T-helper 1 cell treated with Interleukin-12 subunit alpha and Interleukin-12 subunit beta and Interleukin-4 antibody, amounts not matched to agents 30 ng/mL and 1 ng/mL, for 36 hours (primary cell): ENCODE results near the gene TM7SF2. TPM values are rescaled to one million over a fixed set of nuclear protein-coding genes. Genes with fewer than 3 reads are reported as not detected.
"Not testable (repeated sequence)": the region's sequence is repeated elsewhere in the genome, so short reads cannot be mapped to it uniquely, and the experiment has no call there.

Experiments
- intact Hi-C: fragments of 100-400 bp; cut with micrococcal nuclease; formaldehyde crosslinking; loops from one replicate; pipeline ENCODE4 v1.15.1; 2024
- total RNA-seq: library from RNA; stranded (reverse); gene quantifications from 2 replicates; pipeline ENCODE4 v1.2.3, GENCODE V29; 2022

TM7SF2 gene
- total RNA-seq, 1 donor from 2014 or later, result 25.4 TPM

DNA sequence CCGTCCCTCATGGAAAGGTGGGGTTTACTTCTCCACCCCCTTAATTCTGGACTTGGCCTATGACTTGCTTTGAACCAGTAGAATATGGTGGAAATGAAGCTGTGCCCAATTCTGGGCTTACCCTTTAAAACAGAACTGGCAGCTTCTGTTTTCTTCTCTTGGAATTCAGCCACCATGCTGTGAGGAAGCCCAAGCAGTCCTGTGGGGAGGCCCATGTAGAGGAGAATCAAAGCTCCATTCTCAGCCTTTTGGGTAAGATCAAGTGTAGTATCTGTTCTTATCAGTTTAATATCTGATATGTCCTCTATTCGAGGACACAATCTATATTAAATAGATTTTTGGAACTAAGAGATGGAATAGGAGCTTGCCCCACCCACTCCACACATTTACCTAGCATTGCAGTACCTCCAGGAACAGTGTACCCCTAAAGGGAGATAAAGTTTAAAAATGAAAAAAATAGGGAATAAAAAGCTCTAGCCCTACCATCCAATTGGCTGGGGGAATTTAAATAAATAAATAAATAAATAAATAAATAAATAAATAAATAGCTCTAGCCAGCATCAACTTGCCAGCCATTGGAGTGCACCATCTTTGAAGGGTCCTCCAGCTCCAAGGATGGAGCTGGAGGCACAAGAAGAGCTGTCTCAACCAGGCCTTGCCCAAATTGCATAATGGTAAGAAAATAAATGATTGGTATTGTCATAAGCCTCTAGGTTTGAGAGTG, 35.8 kb downstream of the TM7SF2 start:
- intact Hi-C loops, result no loop called here

GRCh38 chr11:65148657-65149056, 37.0 kb downstream of the TM7SF2 start:
- intact Hi-C loops, result no loop called here

DNA sequence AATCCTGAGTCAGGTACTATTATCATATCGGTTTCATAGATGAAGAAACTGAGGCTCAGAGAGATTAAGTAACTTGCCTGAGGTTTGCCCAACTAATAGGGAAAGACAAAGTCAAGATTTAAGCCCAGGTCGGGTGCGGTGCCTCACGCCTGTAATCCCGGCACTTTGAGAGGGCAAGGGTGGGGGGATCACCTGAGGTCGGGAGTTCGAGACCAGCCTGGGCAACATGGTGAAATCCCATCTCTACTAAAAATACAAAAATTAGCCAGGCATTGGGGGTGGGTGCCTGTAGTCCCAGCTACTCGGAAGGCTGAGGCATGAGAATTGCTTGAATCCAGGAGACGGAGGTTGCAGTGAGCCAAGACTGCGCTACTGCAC, 38.4 kb downstream of the TM7SF2 start:
- intact Hi-C loops, result not testable (repeated sequence)

GRCh38 chr11:65150509-65151299, 39.0 kb downstream of the TM7SF2 start:
- intact Hi-C loops, result no loop called here

DNA sequence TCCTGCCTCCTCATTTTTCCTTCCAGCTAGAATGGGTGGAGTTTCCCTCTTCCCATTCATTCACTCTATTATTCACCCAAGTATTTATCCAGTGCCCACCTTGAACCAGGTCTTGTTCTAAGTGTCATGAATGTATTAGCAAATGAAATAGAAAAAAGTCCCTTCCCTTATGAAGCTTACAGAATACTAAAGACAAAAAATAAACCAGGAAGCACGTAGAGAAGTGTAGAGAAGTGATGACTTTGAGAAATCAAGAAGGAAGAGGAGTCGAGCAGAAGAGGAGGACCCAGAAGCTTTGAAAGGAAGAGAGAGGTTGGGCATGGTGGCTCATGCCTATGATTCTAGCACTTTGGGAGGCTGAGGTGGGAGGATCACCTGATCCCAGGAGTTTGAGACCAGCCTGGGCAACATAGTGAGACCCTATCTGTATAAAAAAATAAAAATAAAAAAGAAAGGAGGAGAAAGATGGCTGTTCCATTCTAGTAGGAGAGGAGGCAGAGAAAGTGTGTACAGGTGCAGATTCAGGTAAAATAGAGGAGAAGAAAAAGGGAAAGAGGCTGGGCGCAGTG, 39.7 kb downstream of the TM7SF2 start:
- intact Hi-C loops, result no loop called here

- intact Hi-C loops, result no loop called here
These were observed 40.5 kb downstream of the TM7SF2 start for GRCh38 chr11:65152122-65152521.

DNA sequence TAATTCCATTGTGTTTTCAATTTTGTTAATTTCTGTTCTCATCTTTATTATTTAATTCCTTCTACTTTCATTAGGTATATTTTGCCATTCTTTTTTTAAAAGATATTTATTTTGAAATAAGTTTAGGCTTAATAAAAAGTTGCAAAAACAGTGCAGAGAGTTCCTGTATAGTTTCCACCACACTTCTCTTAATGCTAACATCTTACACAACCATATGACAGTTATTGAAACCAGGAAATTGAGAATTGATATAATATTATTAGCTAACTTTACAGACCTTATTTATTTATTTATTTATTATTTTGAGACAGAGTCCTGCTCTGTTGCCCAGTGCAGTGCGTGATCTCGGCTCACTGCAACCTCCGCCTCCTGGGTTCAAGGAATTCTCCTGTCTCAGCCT, 44.6 kb downstream of the TM7SF2 start:
- intact Hi-C loops, result no loop called here

DNA sequence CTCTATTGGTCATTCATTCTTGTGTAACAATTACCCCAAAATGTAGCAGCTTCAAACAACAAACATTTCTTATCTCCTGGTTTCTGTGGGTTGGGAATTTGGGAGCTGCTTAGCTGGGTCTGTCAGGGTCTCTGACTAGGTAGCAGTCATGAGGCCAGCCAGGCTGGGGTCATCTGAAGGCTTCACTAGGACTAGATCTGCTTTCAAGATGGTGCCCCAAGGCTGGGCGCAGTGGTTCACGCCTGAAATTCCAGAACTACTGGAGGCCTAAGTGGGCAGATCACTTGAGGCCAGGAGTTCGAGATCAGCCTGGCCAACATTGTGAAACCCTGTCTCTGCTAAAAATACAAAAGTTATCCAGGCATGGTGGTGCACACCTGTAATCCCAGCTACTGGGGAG, 45.3 kb downstream of the TM7SF2 start:
- intact Hi-C loops, result no loop called here

DNA sequence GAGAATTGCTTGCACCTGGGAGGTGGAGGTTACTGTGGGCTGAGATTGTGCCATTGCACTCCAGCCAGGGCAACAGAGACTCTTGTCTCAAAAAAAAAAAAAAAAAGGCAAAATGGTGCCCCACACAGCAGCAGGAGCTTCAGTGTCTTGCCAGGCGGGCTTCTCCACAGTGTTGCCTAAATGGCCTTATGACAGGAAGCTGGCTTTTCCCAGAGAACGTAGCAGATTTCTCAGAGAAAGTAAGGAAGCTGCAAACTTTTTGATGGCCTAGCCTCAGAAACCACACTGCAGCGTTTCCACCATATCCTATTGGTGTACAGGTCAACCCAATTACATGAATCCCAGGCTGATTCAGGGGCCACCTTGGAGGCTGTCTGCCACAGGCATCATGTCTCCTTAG, 45.7 kb downstream of the TM7SF2 start:
- intact Hi-C loops, result no loop called here

DNA sequence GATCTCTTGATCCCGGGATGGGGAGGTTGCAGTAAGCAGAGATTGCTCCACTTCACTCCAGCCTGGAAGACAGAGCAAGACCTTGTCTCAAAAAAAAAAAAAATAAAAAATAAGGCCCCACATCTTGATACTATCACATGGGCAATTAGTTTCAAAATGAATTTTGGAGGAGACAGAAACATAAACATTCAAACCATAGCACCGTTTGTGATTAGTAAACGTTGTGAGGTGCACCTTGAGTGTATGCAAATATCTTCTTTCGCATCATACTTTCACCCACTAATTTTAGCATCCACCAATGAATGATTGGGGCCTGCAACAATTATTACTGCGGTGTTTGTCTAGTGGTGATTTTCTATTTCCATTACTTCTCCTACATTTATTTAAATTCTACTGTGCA, 47.3 kb downstream of the TM7SF2 start:
- intact Hi-C loops, result no loop called here

- intact Hi-C loops, result no loop called here
These were observed 49.0 kb downstream of the TM7SF2 start for GRCh38 chr11:65160643-65161042.

- intact Hi-C loops, result no loop called here
These were observed 52.0 kb downstream of the TM7SF2 start for GRCh38 chr11:65163684-65164083.

Other genes starting within 250 kb of the TM7SF2 start
- 133 and 145 TPM in 2 replicates for gene EHD1, start 233.3 kb upstream of the TM7SF2 start, total RNA-seq
- gene ATG2A, start 194.7 kb upstream of the TM7SF2 start, total RNA-seq, result 30.3 and 31.3 TPM in 2 replicates
- gene PPP2R5B, start 187.2 kb upstream of the TM7SF2 start, total RNA-seq, result 17.0 and 18.6 TPM in 2 replicates
- not detected in 2 replicates for gene GPHA2, start 176.0 kb upstream of the TM7SF2 start, total RNA-seq
- not detected in 2 replicates for gene MAJIN, start 139.8 kb upstream of the TM7SF2 start, total RNA-seq
- 0.10 TPM in 1 of 2 replicates, not detected in the other for gene BATF2, start 114.9 kb upstream of the TM7SF2 start, total RNA-seq
- gene ARL2, start 97.7 kb upstream of the TM7SF2 start, total RNA-seq, result 55.8 and 57.9 TPM in 2 replicates
- gene SNX15, start 84.4 kb upstream of the TM7SF2 start, total RNA-seq, result 29.9 and 35.8 TPM in 2 replicates
- gene SAC3D1, start 70.7 kb upstream of the TM7SF2 start, total RNA-seq, result 17.0 and 17.5 TPM in 2 replicates
- 14.1 and 14.4 TPM in 2 replicates for gene NAALADL1, start 53.3 kb upstream of the TM7SF2 start, total RNA-seq
- 70.7 and 72.1 TPM in 2 replicates for gene CDCA5, start 27.8 kb upstream of the TM7SF2 start, total RNA-seq
- gene ZFPL1, start 27.6 kb upstream of the TM7SF2 start, total RNA-seq, result 31.2 and 33.9 TPM in 2 replicates
- 145 and 152 TPM in 2 replicates for gene VPS51, start 15.7 kb upstream of the TM7SF2 start, total RNA-seq
- gene ZNHIT2, start 5.8 kb downstream of the TM7SF2 start, total RNA-seq, result 11.5 and 11.9 TPM in 2 replicates
- gene FAU, start 10.3 kb downstream of the TM7SF2 start, total RNA-seq, result 978 and 991 TPM in 2 replicates
- gene MRPL49, start 10.4 kb downstream of the TM7SF2 start, total RNA-seq, result 50.1 and 57.6 TPM in 2 replicates
- 53.2 and 67.2 TPM in 2 replicates for gene SYVN1, start 22.6 kb downstream of the TM7SF2 start, total RNA-seq
- gene SPDYC, start 58.4 kb downstream of the TM7SF2 start, total RNA-seq, result not detected in 2 replicates
- 191 TPM in 2 replicates for gene CAPN1, start 70.1 kb downstream of the TM7SF2 start, total RNA-seq
- gene POLA2, start 150.1 kb downstream of the TM7SF2 start, total RNA-seq, result 51.9 and 53.2 TPM in 2 replicates
- gene CDC42EP2, start 203.0 kb downstream of the TM7SF2 start, total RNA-seq, result 1.1 and 1.6 TPM in 2 replicates
- 80.9 and 83.2 TPM in 2 replicates for gene DPF2, start 222.0 kb downstream of the TM7SF2 start, total RNA-seq
- gene TIGD3, start 242.9 kb downstream of the TM7SF2 start, total RNA-seq, result 0.34 and 0.51 TPM in 2 replicates